Muscle layer of duodenum (tissue), 2 donors: ENCODE measurements around the gene ERC2.

ENCODE experiments used
- H3K27ac ChIP-seq: one replicate; pipeline ENCODE4 v1.7.0; 2013; ENCODE audit warnings: mild to moderate bottlenecking, low read length
- H3K27me3 ChIP-seq: one replicate; pipeline ENCODE4 v1.7.0; 2013; ENCODE audit warnings: low read depth, mild to moderate bottlenecking, control low read depth, low read length
- H3K36me3 ChIP-seq, 2 donors: one replicate each; pipeline ENCODE4 v1.7.0; 2013; ENCODE audit warnings: low read length in 2 of 2, control low read depth in 1 of 2, mild to moderate bottlenecking in 1 of 2; ENCODE audit not compliant: insufficient read depth in 2 of 2, control insufficient read depth in 1 of 2
- H3K4me1 ChIP-seq, 2 donors: one replicate each; pipeline ENCODE4 v1.7.0; 2013; ENCODE audit warnings: low read length in 2 of 2, mild to moderate bottlenecking in 2 of 2, control low read depth in 1 of 2, moderate library complexity in 1 of 2; ENCODE audit not compliant: insufficient read depth in 2 of 2, control insufficient read depth in 1 of 2
- H3K4me3 ChIP-seq, 2 donors: one replicate each; pipeline ENCODE4 v1.7.0; 2013; ENCODE audit warnings: low read length in 2 of 2, low read depth in 1 of 2, mild to moderate bottlenecking in 1 of 2
- H3K9me3 ChIP-seq, 2 donors: one replicate each; pipeline ENCODE4 v1.7.0; 2013; ENCODE audit warnings: low read length in 2 of 2, control low read depth in 1 of 2, mild to moderate bottlenecking in 1 of 2; ENCODE audit not compliant: control insufficient read depth in 1 of 2
- donor health status: healthy.

The ERC2 gene

DNA sequence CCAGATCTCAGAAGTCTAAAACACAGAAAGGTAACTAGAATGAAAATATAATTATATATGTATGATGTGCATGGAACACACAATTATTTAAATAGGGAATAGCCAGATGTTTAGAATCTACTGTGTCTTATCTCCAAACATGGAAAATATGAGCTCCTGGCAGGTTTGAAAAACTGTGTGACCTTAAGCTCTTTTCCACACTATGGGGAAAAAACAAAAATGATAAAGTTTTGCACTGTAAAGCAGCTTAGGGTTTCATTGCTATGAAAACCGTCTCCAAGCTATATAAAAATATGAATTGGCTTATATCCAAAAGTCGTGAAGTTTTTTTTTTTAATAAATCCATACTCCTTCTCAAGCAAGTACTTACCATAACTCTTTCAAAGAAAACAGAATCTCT, 159.8 kb downstream of the ERC2 start:
- H3K27ac ChIP-seq = no peak overlapping the region
- no peak overlapping the region for H3K4me3 ChIP-seq
- H3K36me3 ChIP-seq = no peaks in the 10 kb centered on the region
- no peaks in the 10 kb centered on the region for H3K9me3 ChIP-seq
- no peaks in the 10 kb centered on the region for H3K27me3 ChIP-seq
- H3K4me1 ChIP-seq = peaks cover 0 to 15% of the 10 kb centered on the region in 2 donors

DNA sequence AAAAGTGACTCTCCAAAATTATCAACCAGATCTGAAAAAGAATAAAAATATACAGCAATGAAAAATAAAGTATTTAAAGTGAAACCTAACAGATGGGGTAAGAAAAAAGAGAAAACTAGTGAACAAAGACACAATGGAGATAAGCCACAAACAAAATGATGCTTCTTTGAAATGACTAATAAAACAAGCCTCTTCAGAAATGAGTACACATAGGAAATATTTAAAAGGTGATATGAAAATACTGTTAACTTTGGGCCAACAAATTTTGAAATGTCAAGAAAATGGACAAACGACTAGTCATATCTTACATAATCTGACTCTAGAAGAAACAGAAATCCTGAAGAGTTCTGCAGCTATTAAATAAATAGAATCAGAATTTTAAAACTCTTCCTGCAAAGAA, 164.2 kb downstream of the ERC2 start:
- Histone ChIP-seq H3K36me3 (no peaks in the 10 kb centered on the region), H3K9me3 (no peaks in the 10 kb centered on the region), H3K27me3 (no peaks in the 10 kb centered on the region), H3K27ac (no peak overlapping the region), H3K4me1 (peaks cover 0 to 10% of the 10 kb centered on the region in 2 donors), H3K4me3 (no peak overlapping the region)

GRCh38 chr3:56303487-56303886, 164.8 kb downstream of the ERC2 start:
- Histone ChIP-seq H3K4me1 (peaks cover 0 to 4% of the 10 kb centered on the region in 2 donors), H3K27me3 (no peaks in the 10 kb centered on the region), H3K9me3 (no peaks in the 10 kb centered on the region), H3K27ac (no peak overlapping the region), H3K4me3 (no peak overlapping the region), H3K36me3 (no peaks in the 10 kb centered on the region)

- no peak overlapping the region for H3K4me3 ChIP-seq
- H3K9me3 ChIP-seq = no peaks in the 10 kb centered on the region
- no peaks in the 10 kb centered on the region for H3K36me3 ChIP-seq
- no peaks in the 10 kb centered on the region for H3K4me1 ChIP-seq
- no peak overlapping the region for H3K27ac ChIP-seq
- no peaks in the 10 kb centered on the region for H3K27me3 ChIP-seq
Observed at GRCh38 chr3:56302417-56302816, 165.8 kb downstream of the ERC2 start.

- Histone ChIP-seq H3K4me3 (no peak overlapping the region), H3K4me1 (no peaks in the 10 kb centered on the region), H3K27ac (no peak overlapping the region), H3K36me3 (no peaks in the 10 kb centered on the region), H3K9me3 (no peaks in the 10 kb centered on the region), H3K27me3 (no peaks in the 10 kb centered on the region)
Observed at GRCh38 chr3:56297281-56297840, 170.9 kb downstream of the ERC2 start.

DNA sequence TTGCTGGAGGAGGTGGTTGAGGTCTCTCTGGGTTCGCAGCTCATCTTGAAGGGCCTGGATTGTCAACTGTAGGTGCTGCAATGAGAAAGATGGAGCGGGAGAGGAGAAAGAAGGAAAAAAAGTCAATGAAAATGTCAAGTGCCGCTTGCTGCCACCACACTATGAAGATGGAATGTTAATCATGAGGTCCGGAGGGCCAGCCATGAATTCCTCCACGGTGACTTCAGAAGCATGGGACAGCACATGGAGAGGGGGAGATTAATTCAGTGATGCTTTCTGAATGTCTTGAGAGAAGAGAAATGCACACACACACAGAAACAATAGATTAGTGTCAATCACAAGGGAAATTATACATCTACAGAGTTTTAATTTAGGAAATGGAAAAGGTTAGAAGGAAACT, 171.9 kb downstream of the ERC2 start:
- no peaks in the 10 kb centered on the region for H3K27me3 ChIP-seq
- no peak overlapping the region for H3K27ac ChIP-seq
- H3K4me1 ChIP-seq = no peaks in the 10 kb centered on the region
- H3K9me3 ChIP-seq = no peaks in the 10 kb centered on the region
- H3K36me3 ChIP-seq = no peaks in the 10 kb centered on the region
- no peak overlapping the region for H3K4me3 ChIP-seq

DNA sequence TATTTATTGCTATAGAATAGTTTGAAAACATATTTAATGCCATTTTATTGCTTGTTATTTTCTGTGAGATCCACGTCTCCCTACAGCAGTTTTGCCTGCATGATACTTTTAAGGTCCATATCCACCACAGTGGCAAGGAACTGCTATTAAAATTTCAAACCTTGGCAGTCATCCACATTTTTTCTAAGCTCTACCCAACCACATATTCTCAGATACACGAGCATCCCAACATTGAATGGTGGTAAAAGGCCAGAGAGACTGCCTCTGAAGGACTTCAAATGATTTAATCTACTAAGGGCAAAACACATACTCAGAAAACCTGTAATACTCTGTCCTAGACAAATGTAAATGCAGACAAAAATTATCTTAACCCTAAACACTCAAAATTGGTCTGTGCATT, 173.1 kb downstream of the ERC2 start:
- H3K9me3 ChIP-seq = no peaks in the 10 kb centered on the region
- H3K27me3 ChIP-seq = no peaks in the 10 kb centered on the region
- H3K27ac ChIP-seq = no peak overlapping the region
- no peak overlapping the region for H3K4me3 ChIP-seq
- H3K36me3 ChIP-seq = no peaks in the 10 kb centered on the region
- no peaks in the 10 kb centered on the region for H3K4me1 ChIP-seq

DNA sequence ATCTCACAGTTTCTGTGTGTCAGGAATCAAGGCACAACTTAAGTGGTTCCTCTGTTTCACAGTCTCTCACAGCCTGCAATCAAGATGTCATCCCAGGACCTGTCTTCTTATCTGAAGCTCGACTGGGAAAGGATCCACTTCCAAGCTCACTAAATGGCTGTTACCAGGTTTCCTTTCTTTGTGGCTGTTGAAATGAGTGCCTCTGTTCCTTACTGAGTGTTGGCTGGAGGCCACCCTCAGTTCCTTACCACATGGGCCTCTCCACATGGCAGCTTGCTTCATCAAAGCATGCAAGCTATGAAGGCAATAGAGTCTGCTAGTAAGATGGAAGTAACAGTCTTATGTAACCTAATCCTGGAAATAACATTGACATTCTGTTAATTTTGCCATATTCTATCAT, 174.0 kb downstream of the ERC2 start:
- Histone ChIP-seq H3K27me3 (no peaks in the 10 kb centered on the region), H3K36me3 (no peaks in the 10 kb centered on the region), H3K9me3 (no peaks in the 10 kb centered on the region), H3K4me1 (no peaks in the 10 kb centered on the region), H3K27ac (no peak overlapping the region), H3K4me3 (no peak overlapping the region)

- Histone ChIP-seq H3K36me3 (no peaks in the 10 kb centered on the region), H3K4me1 (no peaks in the 10 kb centered on the region), H3K4me3 (no peak overlapping the region), H3K27ac (no peak overlapping the region), H3K27me3 (no peaks in the 10 kb centered on the region), H3K9me3 (no peaks in the 10 kb centered on the region)
Observed at GRCh38 chr3:56291953-56292352, 176.3 kb downstream of the ERC2 start.

- no peak overlapping the region for H3K27ac ChIP-seq
Observed at GRCh38 chr3:56291244-56291680, 177.0 kb downstream of the ERC2 start.

GRCh38 chr3:56290374-56290773, 177.9 kb downstream of the ERC2 start:
- Histone ChIP-seq H3K4me1 (no peaks in the 10 kb centered on the region), H3K27me3 (no peaks in the 10 kb centered on the region), H3K36me3 (no peaks in the 10 kb centered on the region), H3K9me3 (no peaks in the 10 kb centered on the region), H3K4me3 (no peak overlapping the region), H3K27ac (no peak overlapping the region)

More at GRCh38 chr3:56291244-56291680, 177.0 kb downstream of the ERC2 start:
- no peak overlapping the region for H3K4me3 ChIP-seq
- no peaks in the 10 kb centered on the region for H3K4me1 ChIP-seq
- H3K9me3 ChIP-seq = no peaks in the 10 kb centered on the region
- no peaks in the 10 kb centered on the region for H3K27me3 ChIP-seq
- no peaks in the 10 kb centered on the region for H3K36me3 ChIP-seq

GRCh38 chr3:56288258-56288657, 180.0 kb downstream of the ERC2 start:
- Histone ChIP-seq H3K27me3 (no peaks in the 10 kb centered on the region), H3K9me3 (no peaks in the 10 kb centered on the region)

More at GRCh38 chr3:56288258-56288657, 180.0 kb downstream of the ERC2 start:
- Histone ChIP-seq H3K27ac (no peak overlapping the region), H3K4me3 (no peak overlapping the region), H3K36me3 (no peaks in the 10 kb centered on the region), H3K4me1 (no peaks in the 10 kb centered on the region)
